Lower leg skin (tissue), 3 donors: Measurements from ENCODE around the gene SHROOM2.

Source experiments
- POLR2A ChIP-seq, 2 donors: fragments of 450-650 bp; IDR thresholded peaks; one replicate each; pipeline ENCODE4 v1.6.1; 2016 to 2017; ENCODE audit warnings: antibody characterized with exemption in 2 of 2, mild to moderate bottlenecking in 1 of 2, moderate library complexity in 1 of 2
- TF ChIP-seq, protein P1 (sequence below), 3 donors: fragments of 450-650 bp; IDR thresholded peaks; one replicate each; pipeline ENCODE4 v1.5.1; 2016; ENCODE audit warnings: antibody characterized with exemption in 3 of 3, mild to moderate bottlenecking in 3 of 3, moderate library complexity in 2 of 3

DNA sequence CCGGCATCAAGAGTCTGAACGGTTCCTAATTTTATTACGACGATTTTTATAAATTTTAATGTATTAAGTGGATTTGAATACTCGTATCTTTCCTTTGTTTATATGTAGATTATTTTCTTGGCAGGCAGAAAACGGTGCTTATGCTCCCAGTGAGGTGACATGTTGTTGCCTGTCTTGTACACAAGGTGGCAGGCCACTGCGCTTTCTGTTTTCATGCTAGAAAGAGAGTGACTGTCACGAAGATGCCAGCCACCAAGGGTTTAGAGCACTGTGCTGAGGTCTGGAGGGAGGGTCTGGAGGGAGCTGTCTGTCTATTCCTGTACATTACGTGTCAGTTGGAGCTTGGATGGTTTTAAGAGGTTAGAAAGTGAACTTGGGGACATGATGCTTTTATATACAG is 87.7 kb downstream of the SHROOM2 start:
- TF ChIP-seq, protein P1, sequence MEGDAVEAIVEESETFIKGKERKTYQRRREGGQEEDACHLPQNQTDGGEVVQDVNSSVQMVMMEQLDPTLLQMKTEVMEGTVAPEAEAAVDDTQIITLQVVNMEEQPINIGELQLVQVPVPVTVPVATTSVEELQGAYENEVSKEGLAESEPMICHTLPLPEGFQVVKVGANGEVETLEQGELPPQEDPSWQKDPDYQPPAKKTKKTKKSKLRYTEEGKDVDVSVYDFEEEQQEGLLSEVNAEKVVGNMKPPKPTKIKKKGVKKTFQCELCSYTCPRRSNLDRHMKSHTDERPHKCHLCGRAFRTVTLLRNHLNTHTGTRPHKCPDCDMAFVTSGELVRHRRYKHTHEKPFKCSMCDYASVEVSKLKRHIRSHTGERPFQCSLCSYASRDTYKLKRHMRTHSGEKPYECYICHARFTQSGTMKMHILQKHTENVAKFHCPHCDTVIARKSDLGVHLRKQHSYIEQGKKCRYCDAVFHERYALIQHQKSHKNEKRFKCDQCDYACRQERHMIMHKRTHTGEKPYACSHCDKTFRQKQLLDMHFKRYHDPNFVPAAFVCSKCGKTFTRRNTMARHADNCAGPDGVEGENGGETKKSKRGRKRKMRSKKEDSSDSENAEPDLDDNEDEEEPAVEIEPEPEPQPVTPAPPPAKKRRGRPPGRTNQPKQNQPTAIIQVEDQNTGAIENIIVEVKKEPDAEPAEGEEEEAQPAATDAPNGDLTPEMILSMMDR (IDR thresholded peaks at IDR 0.05), result no peak
- no peak for TF ChIP-seq POLR2A (IDR thresholded peaks at IDR 0.05)
